GM12891 (cell line): ENCODE measurements around the gene IPPK.

Experiments used
- DNase-seq: peaks from one replicate; pipeline ENCODE4 v3.0.0; 2011; ENCODE audit warnings: low spot score; ENCODE audit not compliant: insufficient read length
- FAIRE-seq: peaks from 2 replicates; lab custom pipeline; 2011; peaks lifted over from hg19 to GRCh38; lab: Jason Lieb, UNC
- PAX5 ChIP-seq: IDR thresholded peaks from 2 replicates; pipeline ENCODE4 v1.6.1; 2011; ENCODE audit warnings: low read length, moderate library complexity, mild to moderate bottlenecking; ENCODE audit not compliant: insufficient read depth, severe bottlenecking
- POLR2A ChIP-seq: IDR thresholded peaks from 2 replicates; pipeline ENCODE4 v1.6.1; 2011; ENCODE audit warnings: low read depth, low read length, control low read depth
- POLR2AphosphoS5 ChIP-seq: IDR thresholded peaks from 2 replicates; pipeline ENCODE4 v1.6.1; 2011; ENCODE audit warnings: low read depth, low read length, control low read depth
- POU2F2 ChIP-seq: IDR thresholded peaks from 2 replicates; pipeline ENCODE4 v1.6.1; 2011; ENCODE audit warnings: low read depth, mild to moderate bottlenecking, control low read depth, low read length, moderate library complexity
- SPI1 ChIP-seq: IDR thresholded peaks from 2 replicates; pipeline ENCODE4 v1.6.1; 2011; ENCODE audit warnings: low read depth, low read length, control low read depth
- TAF1 ChIP-seq: IDR thresholded peaks from 2 replicates; pipeline ENCODE4 v1.6.1; 2011; ENCODE audit warnings: low read depth, low read length, control low read depth

The IPPK gene

GRCh38 chr9:92649007-92649406 lies 20.9 kb downstream of the IPPK start:
- FAIRE-seq, result no peak
- TF ChIP-seq POLR2A, result no peak
- DNase-seq, result no peak

GRCh38 chr9:92648474-92648971 lies 21.4 kb downstream of the IPPK start:
- FAIRE-seq (no peak), DNase-seq (no peak)
- no peak for TF ChIP-seq SPI1
- TF ChIP-seq PAX5, result no peak
- TF ChIP-seq TAF1, result no peak
- TF ChIP-seq POLR2AphosphoS5, result no peak
- TF ChIP-seq POLR2A, result no peak
- TF ChIP-seq POU2F2, result no peak

- TF ChIP-seq SPI1 (no peak), POLR2AphosphoS5 (no peak), POU2F2 (no peak)
- no peak for FAIRE-seq
- no peak for DNase-seq
Measured at GRCh38 chr9:92647671-92648473, 22.1 kb downstream of the IPPK start.

GRCh38 chr9:92645041-92645440 lies 24.9 kb downstream of the IPPK start:
- no peak for TF ChIP-seq TAF1
- no peak for TF ChIP-seq POLR2A
- TF ChIP-seq POLR2AphosphoS5, result no peak
- DNase-seq, result no peak
- FAIRE-seq, result no peak

- no peak for FAIRE-seq
- DNase-seq, result no peak
- no peak for TF ChIP-seq POLR2A
- TF ChIP-seq SPI1, result no peak
- TF ChIP-seq POU2F2, result no peak
- no peak for TF ChIP-seq PAX5
- TF ChIP-seq TAF1, result no peak
- TF ChIP-seq POLR2AphosphoS5, result no peak
Measured at GRCh38 chr9:92644278-92644677, 25.7 kb downstream of the IPPK start.

- DNase-seq (no peak), FAIRE-seq (peak; percentile 35)
- TF ChIP-seq POLR2AphosphoS5, result no peak
- TF ChIP-seq POLR2A, result no peak
- TF ChIP-seq POU2F2, result no peak
- no peak for TF ChIP-seq PAX5
- TF ChIP-seq TAF1, result no peak
- no peak for TF ChIP-seq SPI1
Measured at GRCh38 chr9:92642564-92642963, 27.4 kb downstream of the IPPK start.

- TF ChIP-seq PAX5, result no peak
- TF ChIP-seq TAF1, result no peak
- TF ChIP-seq POU2F2, result no peak
- no peak for TF ChIP-seq POLR2A
- TF ChIP-seq POLR2AphosphoS5, result no peak
- no peak for TF ChIP-seq SPI1
- FAIRE-seq, result no peak
- no peak for DNase-seq
Measured at GRCh38 chr9:92642041-92642451, 27.9 kb downstream of the IPPK start.

- TF ChIP-seq POLR2AphosphoS5, result no peak
- TF ChIP-seq PAX5, result no peak
- no peak for TF ChIP-seq POU2F2
- no peak for TF ChIP-seq SPI1
- no peak for TF ChIP-seq TAF1
- no peak for TF ChIP-seq POLR2A
- DNase-seq, result no peak
- no peak for FAIRE-seq
Measured at GRCh38 chr9:92641092-92641809, 28.7 kb downstream of the IPPK start.

- FAIRE-seq, result no peak
- DNase-seq, result no peak
- TF ChIP-seq POLR2A, result no peak
- no peak for TF ChIP-seq POLR2AphosphoS5
Measured at GRCh38 chr9:92640398-92641091, 29.4 kb downstream of the IPPK start.

- TF ChIP-seq POU2F2, result no peak
- TF ChIP-seq POLR2AphosphoS5, result no peak
- TF ChIP-seq POLR2A, result no peak
- TF ChIP-seq SPI1, result no peak
- no peak for TF ChIP-seq PAX5
- TF ChIP-seq TAF1, result no peak
Measured at GRCh38 chr9:92639791-92640271, 30.1 kb downstream of the IPPK start.

More at GRCh38 chr9:92639791-92640271, 30.1 kb downstream of the IPPK start:
- DNase-seq (no peak), FAIRE-seq (no peak)
